HG02981 (cell line): Measurements from ENCODE around the gene TRIO.
"Not testable (repeated sequence)": the region's sequence is repeated elsewhere in the genome, so short reads cannot be mapped to it uniquely, and the experiment has no call there.

Source experiments
- ATAC-seq: cut with Tn5 transposase; IDR thresholded peaks from one replicate; pipeline ENCODE4 v1.9.1; 2021; ENCODE audit warnings: mild to moderate bottlenecking, moderate library complexity; ENCODE audit not compliant: unreplicated experiment

TRIO gene

DNA sequence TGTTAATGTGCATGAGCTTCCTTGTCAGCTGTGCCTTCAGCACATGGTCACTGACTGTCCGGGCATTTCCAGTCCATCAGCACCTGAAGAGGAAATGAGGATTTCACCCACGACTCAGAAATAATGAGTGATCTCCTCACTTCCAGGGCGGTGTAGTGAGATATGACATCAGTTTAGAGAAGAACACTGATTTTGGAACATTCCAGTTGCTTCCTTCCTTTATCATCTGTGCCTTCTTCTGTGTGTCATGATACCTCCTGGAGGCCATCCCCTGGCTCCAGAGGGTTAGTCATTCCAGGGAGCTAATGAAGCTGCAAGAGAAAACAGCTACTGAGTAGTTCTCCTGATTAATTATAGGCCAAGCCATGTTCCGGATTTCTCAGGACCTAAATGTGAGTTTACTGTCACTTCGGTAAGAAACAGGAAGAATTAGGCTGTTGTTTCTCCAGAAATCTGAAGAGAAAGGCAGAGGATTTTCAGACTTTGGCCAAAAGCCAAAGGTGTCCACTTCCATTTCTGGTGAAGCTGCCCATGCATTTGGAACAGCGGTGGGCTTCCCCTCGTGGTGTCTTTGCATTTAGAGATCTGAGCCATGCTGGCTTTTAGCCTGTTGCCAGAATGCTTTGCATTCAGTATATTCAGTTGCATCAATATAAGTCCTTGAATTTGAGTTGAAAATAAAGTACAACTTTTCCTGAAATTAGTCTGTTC, 277.1 kb downstream of the TRIO start:
- ATAC-seq: no peak

DNA sequence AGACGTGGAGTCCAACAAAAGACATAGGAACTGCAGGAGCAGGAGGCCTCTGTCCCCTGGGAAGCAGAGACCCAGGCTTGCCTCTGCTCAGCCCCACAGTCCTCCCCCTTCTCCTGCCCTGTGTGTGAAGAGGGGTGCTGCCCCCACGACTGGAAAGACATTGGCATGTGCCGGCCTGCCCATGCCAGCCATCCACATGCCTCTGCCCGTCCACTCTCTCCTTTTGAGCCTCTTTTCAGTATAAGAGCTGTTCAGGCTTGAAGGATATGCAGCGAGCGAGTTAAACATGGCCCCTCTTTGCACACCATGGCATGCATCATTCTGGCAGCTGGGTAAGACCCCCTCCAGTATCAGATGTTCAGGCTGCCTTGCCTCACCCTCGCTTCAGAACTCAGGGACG, 278.7 kb downstream of the TRIO start:
- no peak for ATAC-seq

DNA sequence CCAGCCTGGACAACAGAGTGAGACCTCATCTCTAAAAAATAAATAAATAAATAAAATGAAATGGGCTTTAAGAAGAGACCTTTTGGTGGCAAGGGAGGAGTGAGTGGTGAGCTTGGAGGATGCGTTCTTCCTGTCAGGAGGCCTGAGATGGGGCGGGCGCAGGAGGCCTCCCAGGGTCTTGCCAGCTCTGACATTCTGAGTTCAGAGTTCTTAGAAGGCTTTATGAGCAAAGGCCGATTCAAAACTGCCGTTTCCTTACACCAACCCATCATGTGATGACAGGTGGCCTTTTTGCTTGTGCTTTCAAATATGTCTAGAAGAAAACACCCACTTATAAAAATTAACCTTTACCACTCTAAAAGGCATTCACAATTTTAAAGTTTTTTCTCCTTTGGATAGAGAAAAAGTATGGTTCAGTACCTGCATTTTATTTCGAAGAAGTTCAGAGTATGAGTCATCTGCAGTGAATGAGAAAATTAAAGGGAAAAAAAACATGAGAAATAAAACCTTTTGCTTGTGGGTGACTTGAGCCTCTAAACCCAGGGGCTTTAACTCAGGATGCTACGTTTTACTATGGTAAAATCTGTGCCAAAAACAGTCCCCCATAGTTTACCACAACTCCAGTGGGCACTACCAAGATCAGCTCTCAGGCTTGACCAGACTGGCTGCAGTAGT, 281.0 kb downstream of the TRIO start:
- no peak for ATAC-seq

DNA sequence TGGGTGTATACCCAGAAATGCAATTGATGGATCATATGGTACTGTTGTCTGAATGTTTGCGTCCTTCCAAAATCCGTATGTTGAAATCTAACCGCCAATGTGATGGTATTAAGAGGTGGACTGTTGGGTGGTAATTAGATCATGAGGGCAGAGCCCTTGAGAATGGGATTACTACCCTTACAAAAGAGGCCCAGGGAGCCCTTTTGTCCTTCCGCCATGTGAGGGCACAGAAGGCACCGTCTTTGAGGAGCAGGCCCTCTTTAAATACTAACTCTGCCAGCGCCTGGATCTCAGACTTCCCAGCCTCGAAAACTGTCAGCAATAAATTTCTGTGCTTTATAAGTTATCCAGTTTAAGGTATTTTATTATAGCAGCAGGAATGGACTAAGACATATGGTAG, 282.4 kb downstream of the TRIO start:
- ATAC-seq: no peak

DNA sequence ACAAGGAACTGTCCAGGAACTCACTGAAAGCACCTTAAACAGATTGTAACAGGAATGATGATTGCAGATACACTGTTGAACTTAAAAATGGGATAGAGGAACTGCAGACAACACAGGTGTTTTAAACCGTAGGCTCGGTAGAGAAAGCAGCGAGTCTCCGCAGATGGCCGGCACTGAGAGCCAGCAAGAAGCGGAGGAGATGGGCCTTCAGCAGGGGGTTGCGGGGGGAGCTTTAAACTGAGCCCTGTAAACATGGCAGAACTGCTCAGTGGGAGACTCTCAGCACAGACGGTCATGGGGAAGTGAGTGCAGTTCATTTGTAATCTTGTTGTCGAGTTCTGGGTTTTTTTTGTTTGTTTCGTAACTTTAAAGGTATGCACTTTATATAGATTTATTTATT, 283.4 kb downstream of the TRIO start:
- ATAC-seq: no peak

DNA sequence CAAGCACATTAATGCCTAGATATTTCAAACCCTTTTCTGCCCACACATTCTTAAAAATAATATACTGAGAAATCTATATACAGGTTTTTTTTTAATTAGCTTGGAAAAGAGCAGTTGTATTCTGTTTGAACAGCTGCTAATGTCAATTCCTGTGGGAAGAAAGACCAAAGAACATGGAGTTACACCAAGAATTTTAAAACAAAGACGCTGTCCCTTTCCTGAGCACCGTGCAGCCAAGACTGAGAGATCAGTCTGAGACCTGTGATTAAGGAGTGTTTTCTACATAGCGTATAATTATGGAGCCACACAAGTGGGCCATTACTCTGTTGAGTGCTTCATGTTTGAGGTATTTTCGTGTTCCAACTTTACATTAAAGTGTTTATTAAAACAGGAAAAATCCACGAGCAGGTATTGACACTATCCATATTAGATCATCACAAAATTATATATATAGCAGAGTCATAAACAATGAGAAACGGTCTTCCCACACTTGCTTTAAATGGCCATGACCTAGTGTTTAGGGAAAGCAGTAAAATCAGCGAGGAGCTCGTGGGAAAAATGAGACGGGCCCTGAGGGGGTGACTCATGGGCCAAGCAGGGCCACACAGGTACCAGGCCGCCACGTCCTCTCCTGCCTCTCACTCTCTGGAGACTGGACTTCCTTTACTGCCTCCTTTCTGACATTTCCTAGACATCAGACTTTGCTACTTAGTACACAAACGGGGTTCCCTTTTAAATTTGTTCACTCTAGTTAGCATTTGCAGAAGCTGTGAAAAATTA, 285.4 kb downstream of the TRIO start:
- ATAC-seq: no peak

DNA sequence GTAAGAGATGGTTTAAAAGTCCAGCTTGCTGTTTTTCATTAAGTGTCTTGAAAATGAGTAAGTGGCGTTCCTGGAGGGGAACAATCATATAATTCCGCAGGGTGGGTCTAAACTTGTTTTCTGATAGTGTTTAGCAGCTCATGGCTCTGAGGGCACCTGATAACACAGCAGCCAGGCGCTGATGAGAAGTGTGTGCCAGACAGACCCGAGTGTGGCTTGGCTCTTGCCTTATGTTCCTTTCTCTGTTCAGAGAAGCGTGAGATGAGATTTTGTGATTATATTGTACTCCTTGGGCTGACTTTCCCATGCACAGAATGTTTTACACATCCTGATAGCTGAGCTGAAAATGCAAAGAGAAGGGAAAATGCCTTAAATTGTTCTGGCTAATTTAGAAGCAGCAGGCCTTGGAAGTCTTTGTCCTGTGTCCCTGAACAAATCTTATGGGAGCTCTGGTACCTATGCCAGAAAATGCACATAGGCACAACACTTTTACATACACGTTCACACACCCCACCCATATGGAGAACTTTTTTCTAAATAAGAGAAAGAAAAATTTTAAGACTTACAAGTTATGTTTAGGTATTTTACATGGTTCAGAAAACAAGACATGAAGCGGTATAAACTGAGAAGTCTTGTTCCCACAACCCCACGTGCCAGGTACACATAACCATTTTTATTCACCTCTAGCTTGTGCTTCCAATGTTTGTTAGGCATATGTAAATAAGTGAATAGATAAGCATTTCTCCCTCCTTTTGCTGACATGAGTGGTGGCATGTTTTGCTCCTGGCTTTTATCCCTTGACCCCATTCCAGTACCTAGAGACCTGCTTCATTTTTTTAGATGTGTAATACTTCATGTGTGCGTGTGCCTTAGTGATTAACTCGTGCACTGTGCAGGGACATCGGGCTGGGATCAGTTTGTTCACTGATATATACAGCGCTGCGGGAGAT, 286.2 kb downstream of the TRIO start:
- no peak for ATAC-seq

DNA sequence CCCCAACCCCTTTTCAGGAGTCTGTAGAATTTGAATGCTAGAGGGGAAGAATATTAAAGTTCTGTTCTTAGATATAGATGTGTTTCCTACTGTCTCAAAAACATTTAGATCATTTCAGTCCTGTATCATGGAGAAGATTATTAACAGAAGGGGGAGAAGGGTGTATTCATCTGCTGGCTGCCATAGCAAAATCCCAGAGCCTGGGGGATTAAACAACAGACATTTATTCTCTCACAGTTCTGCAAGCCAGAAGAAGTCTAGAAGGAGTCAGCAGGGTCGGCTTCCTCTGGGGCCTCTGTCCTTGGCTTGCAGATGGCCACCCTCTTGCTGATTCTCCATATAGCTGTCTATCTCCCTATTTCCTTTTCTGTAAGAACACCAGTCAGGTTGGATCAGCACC, 288.4 kb downstream of the TRIO start:
- ATAC-seq: no peak

DNA sequence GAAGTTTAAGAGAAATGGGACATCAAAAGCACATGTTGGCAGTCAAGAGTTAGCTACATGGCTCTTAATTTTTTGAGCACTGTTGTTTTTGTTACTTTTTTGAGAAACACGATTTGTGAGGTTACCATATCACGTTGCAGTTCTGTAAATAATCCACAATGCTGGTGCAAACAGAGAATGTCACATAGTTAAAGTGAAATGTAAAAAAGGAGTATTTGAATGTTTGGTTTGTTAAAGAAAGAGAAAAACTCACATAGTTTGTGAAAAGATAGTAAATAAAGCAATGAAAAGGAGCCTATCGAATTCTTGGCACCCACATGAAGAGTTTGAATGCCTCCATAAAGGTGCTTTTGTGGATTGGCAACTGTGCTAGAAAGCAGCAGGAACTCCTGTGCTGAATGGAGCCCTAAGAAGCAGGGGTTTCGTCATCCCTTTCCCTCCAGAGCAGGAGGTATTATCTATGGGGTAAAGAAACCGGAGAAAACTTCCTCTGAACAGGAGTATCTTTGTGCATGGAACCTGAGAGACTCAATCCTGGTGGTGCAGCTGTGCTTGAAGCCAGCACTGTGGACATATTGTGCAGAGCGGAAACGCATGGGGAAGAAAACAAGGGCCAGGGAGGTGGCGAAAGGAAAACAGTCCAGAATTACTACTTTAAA, 289.9 kb downstream of the TRIO start:
- ATAC-seq: no peak

DNA sequence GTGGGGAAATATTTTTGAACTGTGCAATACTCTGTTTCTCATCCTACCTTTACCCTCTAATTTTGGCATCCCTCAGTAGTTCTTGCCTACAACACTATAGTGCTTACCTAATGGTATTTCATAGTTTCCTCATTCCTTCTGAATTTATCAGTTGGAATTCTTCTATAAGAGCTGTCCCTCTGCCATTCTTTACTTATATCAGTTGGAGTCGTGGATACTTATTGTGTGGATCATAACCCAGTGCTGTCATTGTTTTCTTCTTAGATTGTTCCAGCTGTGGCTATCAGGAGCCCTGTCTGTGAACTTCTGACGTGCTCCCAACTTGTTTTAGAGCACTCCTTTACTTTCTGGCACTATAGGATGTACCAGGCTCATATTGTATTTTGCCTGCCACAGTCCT, 292.3 kb downstream of the TRIO start:
- ATAC-seq: no peak

DNA sequence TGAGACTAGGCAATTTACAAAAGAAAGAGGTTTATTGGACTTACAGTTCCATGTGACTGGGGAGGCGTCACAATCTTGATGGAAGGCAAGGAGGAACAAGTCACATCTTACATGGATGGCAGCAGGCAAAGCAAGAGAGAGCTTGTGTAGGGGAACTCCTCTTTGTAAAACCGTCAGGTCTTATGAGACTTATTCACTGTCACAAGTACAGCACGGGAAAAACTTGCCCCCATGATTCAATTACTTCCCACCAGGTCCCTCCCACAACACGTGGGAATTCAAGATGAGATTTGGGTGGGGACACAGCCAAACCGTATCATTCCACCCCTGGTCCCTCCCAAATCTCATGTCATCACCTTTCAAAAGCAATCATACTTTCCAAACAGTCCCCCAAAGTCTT, 293.0 kb downstream of the TRIO start:
- ATAC-seq: not testable (repeated sequence)

DNA sequence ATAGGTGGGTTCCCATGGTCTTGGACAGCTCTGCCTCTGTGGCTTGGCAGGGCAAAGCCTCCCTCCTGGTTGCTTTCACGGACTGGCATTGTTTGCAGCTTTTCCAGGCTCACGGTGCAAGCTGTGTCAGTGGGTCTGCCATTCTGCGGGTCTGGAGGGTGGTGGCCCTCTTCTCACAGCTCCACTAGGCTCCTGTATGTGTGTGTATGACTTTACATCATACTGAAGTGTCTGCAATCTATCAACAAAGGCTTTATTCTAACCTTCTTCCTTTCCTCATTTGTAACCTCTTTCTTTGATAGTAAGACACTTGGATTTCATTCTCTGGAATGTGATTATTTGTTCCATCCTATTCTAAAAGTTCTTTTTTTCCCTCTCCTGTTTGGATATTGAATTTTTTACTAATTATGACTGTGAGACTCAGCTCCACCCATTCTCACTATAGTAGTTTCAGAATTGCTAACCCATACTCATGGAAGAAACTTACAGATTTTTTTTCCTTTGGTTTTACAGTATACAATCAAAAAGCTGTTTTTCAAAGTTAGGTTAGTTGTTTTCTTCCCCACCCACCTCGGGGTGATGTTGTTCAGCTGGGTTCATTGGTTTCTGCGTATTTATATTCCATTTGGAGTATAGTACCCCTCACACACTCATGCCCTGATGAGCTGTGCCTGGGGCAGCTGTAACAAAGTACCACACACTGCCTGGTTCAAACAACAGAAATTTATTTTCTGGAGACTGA, 293.8 kb downstream of the TRIO start:
- ATAC-seq: no peak

DNA sequence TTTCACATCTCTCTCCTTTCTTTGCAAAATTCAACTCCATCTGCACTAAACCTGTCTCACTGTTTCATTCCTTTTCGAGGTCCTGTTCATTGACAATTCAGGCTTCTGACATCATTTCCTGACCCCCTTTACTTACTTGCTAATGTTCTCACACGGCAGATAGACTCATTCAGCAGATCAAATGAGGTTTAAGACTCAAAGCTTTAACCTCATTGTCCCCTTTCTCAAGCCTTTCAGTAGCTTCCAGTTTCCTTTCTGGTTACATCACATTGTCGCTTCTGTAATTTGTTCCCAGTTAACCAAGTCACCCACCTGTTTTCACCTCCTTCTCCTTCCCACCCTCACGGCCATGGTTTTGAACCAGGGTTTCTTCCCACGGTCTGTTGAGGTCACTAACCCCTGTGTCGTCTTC, 295.1 kb downstream of the TRIO start:
- ATAC-seq: no peak

DNA sequence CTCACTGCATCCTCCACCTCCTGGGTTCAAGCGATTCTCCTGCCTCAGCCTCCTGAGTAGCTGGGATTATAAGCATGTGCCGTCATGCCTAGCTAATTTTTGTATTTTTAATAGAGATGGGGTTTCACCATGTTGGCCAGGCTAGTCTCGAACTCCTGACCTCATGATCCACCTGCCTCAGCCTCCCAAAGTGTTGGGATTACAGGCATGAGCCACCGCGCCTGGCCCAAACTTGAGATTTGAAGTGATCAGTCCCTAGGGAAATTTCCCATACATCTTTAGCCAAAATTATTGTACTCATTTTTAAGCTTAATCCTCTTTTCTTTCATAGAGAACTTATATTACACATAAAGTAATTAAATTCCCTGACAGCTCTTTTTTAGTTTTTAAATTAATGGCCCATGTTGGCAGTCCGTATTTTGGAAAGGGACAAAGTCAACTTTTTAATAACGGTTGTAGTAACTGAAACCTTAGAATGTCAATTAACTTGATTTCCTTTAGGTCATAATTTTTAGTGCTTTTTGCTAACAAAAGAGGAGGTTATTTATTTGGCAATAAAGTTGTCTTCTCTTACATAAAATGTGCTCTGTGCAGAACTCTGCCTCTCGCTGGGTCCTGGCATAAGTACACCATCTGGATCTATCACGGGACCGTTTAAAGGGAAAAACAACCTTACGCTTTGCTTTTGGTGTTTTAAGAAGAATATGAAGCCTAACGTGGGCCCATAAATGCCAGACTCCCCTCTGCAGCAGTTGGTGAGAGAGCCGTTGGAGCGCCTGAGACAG, 296.1 kb downstream of the TRIO start:
- ATAC-seq: no peak

DNA sequence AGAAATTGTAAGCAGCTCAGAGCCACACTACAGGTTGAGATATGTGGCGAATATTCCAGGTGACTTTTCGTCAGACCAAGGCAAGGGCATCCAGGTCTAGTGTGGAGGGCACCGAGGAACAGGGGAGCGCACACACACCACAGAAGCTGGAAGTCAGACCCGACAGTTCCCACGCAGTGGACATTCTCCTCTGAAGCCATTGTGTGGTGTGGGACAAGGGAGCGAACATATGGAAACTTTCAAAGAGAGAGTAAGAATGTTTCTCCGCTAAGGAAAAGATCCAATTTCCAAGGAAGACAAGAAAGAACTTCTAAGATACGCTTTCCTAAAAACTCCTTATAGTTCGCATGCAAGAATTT, 297.1 kb downstream of the TRIO start:
- no peak for ATAC-seq

DNA sequence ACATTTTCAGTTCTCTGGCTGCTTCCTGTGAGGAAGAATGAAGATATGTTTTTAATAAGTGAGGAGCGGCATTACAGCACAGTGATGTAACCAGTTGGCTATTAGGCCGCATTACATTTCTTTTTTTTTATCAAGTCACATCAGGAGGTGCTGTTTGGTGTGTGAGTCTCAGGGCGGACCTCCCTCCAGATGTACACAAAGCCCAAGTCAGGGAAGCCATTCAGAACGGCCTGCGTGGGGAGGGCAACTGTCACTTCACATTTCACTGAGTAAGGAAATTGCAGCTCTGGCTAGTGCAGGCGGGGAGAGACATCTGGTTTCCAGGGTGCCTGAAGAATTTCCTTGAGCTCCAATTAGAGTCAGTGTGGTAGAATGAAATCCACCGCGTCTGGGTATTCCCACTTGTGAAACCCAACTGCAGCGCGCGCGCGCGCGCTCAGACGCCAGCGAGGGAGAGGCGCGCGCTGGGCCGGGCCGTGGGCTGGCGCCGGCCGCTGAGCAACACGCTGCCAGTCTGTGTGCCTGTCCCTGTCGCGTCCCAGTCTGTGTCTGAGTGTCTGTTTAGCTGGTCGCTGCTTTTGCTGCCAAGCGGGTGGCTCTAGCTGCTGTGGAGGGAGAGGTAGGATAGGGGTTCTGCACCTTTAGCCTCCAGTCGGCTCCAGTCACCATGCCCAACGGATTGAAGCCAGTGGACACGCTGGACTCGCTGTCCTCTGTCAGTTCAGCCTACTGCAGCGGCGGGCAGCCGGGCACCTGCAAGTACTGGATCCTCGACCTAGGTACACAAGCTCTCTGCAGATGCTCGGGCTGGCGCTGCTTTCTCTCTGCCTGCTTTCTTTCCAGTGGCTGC, 297.7 kb downstream of the TRIO start:
- no peak for ATAC-seq

DNA sequence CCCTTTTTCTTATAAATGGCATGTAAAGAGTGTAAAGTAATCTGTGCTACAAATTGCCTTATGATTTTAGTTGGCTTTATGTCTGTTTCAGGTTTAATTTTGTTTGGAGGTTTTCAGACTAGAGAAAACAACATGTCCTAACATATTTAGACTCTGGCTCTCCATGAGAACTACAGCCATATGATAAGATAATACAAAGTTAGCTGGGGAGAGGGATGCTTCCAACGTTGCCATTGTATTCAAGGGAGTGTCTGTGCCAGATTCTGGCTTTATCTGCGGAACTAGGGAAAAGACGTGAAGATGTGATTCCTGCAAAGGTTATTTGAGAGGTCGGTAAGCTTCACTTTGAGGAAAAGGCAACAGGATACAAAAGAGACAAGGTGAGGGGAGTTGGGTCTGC, 298.5 kb downstream of the TRIO start:
- ATAC-seq: no peak

DNA sequence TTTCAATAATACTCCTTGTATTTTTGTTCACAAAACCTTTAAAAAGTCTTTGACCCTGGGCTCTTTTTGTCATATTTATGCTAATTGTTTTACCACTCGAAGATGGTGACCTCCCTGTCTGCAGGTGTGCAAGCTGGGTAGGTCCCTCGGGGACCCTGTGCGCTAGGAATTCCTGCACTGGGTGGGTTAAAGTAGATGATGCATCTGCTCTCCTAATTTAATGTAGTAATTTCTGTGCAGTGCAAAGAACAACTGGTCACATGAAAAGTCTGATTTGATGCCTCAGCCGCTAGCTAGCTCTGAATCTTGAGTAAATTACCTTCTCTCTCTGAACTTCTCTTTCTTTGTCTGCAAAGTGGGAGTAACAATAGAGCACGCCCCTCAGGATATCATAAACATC, 299.4 kb downstream of the TRIO start:
- ATAC-seq: no peak
